ENCODE results near the gene TNFSF10.

Gene TNFSF10

DNA sequence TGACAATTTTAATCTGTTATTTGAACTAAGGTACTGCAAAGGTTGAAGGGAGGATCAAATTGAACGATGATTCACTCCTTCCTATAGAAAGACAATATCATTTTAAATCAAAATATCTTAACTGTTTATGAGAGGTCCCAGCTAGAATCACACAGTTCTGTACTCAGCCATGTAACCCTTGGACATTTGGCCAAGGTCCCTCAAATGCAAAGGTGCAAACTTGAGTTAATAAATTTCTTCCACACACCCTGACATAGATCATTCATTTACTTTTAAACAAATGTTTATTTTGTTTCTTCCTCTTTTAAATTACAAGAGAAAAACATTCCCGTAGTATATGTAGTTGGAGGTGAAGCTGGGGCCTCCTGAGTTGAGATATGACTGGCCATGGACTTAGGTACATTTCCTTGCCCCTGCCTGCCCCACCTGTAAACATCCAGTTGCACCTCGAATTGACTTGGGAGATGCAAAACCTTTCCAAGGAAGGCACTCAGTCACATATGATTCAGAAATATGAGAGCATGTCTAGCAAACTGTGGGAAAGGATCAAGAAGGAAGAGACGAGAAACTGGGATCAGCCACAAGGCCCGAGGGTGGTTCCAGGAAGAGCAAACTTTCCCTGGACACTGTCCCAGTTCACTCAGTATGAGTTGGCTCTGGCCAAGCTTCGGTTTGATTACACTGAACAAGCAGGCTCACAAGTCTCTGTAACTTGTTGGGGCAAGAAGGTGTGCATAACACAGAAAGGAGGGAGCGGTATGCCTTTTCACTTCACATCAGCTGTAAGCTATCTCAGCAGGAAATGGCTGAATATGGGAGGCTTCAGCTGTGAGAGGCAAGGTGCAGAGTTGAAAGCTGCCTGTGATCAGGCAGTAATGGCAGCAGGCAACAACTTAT, 6.7 kb downstream of the TNFSF10 start:
- DNase-seq (ENCODE audit: low spot score), result peak; percentile 81

DNA sequence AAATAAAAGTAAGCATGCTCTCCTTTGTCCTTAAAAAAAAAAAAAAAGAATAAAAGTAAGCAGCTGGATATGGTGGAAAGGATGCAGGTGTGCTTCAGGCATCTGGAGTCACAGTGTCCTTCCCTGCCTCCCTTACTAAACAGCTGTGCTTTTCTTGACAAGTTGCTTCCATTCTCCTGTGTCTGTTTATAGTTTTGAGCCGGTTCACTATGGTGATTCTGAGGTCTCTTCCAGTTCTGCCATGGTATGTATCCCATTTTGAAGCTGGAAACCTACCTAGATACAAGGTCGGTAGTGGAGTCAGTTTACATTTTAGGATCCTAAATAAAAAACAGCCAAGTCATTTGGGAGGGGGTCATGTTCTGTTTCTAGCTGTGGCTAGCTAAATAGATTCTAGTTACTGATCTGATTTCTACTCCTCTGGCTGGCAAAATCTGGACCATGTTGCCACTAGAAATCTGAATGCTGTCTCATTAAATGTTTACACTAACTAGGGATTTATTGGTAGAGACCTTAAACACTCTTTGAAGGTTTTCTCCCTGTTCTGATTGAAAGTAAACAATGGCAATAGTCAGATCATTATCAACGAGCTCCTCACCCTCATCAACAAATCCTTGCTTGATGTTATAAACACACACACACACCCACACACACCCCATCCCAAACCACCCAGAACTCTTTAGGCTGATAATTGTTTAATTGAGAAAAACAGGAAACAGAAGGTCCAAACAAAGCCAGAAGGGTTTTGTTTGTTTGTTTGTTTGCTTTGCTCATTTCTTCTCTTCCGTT, 7.9 kb downstream of the TNFSF10 start:
- no peak for DNase-seq (ENCODE audit: low spot score)

DNA sequence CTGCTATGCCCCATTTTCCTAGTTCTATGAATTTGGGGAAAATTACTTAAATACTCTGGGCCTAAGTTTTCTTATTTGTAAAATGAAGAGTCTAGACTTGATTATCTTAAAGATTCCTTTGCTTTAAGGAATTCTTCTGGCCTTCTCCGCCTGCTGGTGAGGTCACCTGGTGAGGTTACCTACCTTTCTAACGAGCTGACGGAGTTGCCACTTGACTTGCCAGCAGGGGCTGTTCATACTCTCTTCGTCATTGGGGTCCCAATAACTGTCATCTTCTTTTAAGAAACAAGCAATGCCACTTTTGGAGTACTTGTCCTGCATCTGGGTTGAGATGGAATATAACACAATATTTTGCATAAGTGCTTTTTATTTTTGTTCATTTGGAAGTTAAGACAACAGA, 8.6 kb downstream of the TNFSF10 start:
- DNase-seq (ENCODE audit: low spot score), result no peak

DNA sequence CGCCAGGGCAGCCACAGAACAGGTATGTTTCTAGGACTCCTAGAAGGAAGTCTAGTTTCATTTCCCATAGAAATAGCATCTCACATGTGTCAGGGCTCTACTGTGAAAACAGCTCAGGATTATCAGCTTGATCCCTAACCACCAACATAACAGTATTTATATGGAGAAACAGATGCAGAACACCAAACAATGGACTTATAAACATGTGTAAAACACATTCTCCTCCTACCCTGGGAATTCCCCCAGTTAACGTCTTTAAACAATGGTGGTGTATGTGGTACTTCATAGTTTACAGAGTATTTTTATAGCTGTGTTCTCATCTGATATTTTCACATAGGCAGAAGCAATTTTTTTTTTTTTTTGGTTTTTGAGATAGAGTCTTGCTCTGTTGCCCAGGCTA, 9.7 kb downstream of the TNFSF10 start:
- DNase-seq (ENCODE audit: low spot score), result no peak

DNA sequence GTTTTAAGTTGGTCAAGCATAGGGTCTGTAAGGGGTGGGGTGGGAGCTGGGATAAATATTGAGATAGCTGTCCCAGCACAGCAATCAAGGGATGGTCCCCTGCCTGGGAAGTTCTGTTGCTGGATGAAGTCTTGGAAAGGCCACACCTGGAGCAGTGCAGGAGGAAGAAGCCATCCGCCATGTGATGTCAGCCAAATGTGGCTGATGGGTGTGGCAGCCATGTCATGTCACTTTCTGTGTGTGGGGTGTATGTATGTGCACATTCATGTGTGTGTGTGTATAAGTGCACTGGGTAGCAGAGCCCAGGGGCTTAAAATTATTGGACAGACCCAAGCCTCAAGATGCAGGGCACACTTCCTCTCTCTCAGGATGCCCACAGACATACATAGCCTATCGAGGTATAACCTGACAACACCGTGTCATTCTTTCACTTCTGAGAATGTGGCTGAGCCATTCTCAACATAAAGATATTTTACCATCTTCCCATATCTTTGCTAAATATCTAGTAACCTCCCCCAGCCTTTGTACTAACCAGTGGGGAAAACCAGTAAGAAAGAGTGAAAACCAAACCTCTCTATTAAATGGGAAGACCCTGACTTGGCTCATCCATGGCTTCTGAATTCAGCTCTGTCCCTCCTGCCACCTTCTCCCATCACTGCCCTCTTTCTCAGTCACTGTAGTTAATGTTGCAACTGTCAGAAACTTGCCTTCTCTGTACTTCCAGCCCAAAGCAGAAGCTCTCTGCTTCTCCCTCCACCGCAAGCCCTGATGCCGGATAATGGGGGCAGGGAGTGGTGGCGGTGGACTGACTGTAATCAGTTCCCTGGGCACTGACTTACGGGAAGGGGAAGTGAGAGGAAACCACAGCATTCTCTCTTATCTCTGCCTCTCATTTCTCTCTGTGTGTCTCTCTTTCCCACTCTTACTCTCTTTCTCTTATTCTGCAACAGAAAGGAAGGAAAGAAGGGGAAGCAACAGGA, 11.2 kb downstream of the TNFSF10 start:
- DNase-seq (ENCODE audit: low spot score), result no peak

DNA sequence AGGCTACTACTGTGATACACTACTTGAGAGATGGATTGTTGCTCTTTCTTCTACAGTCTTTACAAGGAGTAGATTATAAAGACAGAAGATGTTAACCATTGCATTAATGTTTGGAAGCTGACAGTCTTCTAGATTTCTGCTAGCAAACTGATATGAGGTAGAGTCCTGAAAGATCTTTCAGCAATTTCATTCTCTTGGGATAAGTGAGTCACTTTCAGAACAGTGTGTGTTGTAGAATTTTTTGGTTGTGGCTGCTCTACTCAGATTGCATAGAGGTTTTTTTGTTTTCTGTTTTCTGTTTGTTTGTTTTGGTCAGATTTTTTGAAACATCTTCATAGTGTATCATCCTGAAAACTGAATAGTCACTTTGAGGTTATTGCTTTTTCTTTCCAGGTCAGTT, 17.1 kb downstream of the TNFSF10 start:
- no peak for DNase-seq (ENCODE audit: low spot score)

DNA sequence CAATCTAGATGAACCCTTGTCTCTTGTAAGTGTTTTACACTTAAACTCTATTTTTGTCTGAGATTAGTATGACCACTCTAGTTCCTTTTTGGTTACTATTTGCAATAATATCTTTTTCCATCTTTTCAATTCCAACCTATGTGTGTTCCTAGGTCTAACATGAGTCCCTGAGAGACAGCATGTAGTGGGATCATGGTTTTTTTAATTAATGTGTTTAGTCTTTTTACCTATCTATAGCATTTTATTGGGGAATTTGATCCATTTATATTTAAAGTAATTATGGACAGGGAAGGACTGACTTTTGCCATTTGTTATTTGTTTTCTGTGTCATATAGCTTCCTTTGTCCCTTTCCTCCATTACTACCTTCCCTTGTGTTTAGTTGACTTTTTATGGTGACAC, 21.7 kb downstream of the TNFSF10 start:
- DNase-seq (ENCODE audit: low spot score), result no peak

DNA sequence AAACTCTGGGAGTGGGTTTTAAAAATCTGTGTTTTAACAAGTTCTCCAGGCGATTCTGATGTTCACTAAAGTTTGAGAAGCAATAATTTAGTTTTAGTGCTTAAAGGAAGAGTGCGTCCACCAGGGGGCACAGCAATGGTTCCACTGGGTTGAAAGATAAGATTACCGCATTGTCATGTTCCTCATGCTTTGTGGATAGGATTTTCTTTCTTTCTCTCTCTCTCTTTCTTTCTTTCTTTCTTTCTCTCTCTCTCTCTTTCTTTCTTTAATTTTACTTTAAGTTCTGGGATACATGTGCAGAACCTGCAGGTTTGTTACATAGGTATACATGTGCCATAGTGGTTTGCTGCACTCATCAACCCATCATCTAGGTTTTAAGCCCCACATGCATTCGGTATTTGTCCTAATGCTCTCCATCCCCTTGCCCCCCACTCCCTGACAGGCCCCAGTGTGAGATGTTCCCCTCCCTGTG, 33.0 kb downstream of the TNFSF10 start:
- peak; percentile 74 for DNase-seq (ENCODE audit: low spot score)

DNA sequence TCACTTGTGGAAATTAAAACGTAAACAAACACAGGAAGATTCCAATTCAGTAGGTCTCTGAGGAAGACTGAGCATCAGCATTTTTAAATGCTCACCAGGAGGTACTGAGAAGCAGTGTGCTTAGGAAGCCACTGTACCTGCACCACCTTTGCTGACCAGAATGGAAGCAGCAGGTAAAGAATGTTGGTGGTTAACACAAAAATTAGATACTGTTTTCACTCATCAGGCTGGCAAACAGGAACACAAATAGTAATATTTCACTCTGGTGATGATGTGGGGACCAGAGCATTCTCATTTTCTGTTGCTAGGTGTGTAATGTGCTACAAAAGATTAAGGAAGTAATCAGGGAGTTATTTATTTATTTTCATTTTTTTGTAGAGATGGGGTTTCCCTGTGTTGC, 45.1 kb downstream of the TNFSF10 start:
- no peak for DNase-seq (ENCODE audit: low spot score)

DNA sequence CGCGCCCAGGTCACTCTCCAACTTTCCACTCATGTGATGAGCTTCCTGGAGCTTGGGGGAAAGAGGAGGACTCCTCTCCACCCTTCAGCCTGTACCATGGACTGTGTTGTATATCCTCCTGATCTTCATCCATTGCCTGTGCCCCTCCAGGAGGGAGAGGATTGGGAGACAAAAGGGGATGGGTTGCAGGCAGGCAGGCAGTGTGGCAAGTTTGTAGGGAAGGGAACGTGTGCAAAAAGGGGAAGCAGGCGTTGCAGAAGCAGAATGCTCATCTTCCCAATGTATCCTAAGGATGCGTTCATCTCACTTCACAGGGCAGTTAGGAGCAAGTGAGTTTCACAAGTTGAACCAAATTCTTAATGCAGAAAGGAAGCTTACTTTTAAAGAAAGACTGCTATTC, 46.9 kb downstream of the TNFSF10 start:
- peak; percentile 13 for DNase-seq (ENCODE audit: low spot score)

DNA sequence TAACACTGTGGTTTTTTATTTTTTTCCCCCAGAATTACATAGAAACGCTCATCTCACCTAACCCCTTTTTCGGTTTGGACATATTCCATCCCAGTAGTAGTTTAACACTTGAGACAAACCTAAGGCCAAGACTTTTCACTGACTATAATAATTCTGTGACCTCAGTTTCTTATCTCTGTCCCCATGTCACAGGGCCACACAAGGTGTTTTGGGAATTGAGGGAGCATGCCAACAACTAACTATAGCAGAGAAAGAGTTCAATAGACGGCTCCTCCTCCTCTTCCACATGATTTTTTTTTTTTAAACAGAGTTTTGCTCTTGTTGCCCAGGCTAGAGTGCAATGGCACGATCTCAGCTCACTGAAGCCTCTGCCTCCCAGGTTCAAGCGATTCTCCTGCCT, 47.5 kb downstream of the TNFSF10 start:
- no peak for DNase-seq (ENCODE audit: low spot score)

DNA sequence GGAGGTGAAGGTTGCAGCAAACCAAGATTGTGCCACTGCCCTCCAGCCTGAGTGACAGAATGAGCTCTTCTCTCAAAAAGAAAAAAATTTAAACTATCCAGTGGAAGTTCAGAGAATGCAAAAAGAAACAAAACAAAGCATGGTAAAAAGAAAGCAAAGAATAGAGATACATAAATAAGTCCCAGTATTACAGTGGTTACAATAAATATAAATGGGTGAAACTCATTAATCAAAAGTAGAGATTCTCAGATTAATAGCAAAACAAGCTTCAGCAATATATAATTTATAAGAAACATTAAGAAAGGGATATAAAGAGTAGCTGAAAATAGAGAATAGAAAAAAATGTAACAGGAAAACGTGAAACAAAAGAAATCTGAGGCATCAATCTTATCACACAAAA, 51.3 kb downstream of the TNFSF10 start:
- no peak for DNase-seq (ENCODE audit: low spot score)

DNA sequence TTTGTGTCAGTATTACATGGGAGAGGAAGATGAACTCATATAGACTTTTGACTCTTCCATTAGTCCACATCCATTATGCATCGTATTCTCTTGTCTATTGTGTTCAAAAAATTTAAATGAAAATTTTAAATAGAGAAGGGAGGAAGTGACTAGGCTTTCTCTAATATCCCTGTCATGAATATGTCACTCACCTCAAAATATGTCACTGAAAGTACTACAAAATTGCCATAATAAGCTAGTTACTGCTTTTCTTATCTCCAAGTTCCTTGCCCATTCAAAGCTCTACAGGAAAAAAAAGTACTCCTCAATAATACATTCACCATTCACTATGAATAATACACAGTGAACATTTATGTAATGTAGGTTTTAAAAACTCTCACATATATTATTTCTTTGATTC, 52.6 kb downstream of the TNFSF10 start:
- DNase-seq (ENCODE audit: low spot score), result no peak

DNA sequence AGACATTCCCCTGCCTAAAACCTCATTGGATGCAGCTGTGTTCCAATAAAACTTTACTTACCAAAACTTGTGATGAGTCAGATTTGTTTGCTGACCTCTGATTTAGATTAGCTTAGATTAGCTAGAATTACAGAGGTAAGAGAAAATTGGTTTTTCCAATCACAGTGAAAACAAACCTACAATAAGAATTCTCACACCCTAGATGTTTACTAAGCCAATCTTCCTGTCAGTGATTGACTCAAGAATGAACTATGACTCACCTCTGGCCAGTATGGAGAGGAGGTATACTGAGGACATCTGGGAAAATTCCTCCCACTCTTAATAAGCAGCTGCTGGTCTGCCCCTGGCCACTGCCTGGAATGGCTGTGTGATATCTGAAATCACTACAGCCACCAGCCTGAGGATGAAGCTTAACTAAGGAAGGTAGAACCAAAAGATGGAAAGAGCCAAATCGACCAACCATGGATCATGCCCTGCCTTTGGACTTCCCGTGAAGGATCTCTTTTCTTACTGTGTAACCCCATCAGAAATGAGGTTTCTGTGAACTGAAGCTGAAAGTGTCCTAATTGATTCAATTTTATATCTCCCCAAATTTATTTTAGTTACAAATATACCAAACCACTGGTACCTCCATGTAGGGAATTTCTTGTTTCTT, 55.9 kb downstream of the TNFSF10 start:
- peak; percentile 45 for DNase-seq (ENCODE audit: low spot score)

DNA sequence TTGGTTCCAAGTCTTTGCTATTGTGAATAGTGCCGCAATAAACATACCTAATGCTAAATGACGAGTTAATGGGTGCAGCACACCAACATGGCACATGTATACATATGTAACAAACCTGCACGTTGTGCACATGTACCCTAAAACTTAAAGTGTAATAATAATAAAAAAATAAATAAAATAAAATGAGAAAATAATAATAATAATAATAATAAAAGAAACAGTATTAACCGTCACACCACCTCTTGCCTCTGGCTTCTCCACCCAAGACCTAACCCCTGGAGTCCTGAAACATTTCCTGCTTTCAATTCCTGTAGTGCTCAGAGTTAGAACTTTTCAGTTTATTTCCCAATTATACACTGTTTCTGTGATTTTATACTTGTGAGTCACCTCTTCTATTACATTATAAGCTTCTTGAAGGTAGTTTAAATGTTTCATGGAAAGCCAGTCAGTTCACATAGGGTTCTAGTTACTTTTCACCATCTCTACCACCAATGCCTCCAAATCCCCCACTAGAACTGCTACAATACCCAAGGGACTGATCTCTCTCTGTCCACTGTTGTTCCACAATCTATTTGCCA, 56.6 kb downstream of the TNFSF10 start:
- DNase-seq (ENCODE audit: low spot score), result peak; percentile 4

DNA sequence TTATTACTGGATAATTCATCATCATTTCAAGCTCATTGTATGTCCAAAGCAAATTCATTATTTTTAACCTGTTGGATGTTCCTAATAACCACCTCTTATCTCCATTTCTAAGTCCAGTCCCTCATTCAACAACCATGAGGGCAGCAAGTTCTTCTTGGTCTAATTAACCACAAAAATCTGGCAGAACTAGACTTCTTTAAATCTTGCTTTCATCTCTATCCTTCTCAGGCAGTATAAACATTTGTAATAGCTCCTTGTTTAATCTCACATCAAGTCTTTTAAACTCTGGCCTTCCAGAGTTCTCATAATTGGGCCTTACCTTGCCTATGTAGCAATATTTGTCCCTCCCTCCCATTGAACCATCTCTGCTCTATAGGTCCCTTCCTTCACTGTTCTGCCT, 57.9 kb downstream of the TNFSF10 start:
- DNase-seq (ENCODE audit: low spot score), result no peak

DNA sequence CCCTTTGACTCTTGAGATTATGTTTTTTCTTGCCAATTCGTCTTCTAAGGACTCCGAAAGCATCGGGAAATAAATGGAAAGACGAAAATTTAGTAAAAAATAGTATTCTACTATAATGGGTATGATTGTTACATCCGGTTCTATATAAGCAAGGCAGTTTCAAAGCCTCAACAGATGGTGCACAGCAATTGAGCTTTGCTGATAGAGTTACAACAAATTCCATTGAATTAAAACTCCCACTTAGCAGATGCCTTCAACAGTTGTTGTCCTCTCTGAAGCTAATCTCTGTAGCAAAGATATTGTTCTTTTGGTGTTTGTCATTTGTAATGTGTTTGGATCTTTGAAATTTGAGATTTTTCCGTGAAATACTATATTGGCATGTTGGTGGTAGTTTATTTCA, 58.9 kb downstream of the TNFSF10 start:
- no peak for DNase-seq (ENCODE audit: low spot score)

DNA sequence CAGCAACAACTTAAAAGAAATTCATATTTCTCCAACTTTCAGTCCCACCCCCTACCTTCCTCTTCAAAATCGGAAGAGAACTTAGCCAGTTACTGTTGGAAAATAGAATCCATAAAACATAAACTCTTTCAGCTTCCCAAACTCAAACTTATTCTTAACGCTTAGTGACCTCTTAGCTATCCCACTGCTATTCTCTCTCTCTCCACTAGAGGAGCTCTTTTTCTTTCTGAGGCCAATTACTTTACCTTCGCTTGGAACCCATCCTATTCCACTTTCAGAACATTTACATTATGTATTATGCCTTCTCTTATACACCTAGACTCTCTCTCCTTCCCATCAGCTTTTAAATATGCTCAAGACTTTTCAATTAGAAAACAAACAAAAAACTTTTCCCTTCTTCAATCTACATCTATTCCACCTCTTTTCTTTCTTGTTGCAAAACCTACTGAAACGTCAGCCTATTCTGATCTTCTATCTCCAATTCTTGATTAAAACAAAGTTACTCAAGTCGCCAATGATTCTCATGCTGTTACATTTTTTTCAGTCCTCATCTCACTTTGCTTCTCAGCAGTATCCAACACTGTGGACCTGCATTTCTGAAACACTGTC, 61.6 kb downstream of the TNFSF10 start:
- peak; percentile 43 for DNase-seq (ENCODE audit: low spot score)

DNA sequence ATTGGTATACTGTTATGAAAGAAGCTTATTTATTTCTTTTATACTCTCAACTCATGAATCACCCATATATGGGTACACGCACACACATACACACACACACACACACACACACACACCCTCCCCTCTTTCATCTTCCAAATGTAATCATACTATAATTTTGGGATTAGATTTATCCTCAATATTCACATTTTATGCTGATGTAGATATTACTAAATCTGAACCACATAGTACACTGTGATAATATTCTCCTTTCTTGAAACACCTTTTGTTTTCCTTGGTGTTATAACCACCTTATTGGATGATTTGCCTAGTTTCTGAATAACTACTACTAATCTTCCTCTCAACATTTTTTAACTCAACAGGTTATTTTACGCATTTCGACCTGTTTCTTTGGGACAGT, 66.8 kb downstream of the TNFSF10 start:
- DNase-seq (ENCODE audit: low spot score), result no peak

Data from GM03348 (cell line).